AG04450 (cell line): Measurements from ENCODE around the gene TREX2. TPM values are rescaled to one million over a fixed set of nuclear protein-coding genes. Genes with fewer than 3 reads are reported as not detected.

Source experiments
- CTCF ChIA-PET: fragments of 300-600, 350-600 bp; formaldehyde crosslinking; extraction: SDS; loops from one replicate; lab custom pipeline; 2022; ENCODE audit warnings: antibody characterized with exemption, inconsistent platforms; lab: Charles Lee
- POLR2A ChIA-PET: fragments of 350-600 bp; formaldehyde crosslinking; extraction: SDS; loops from one replicate; lab custom pipeline; 2021; ENCODE audit warnings: antibody characterized with exemption, inconsistent platforms; lab: Yijun Ruan, JAX
- DNase-seq: peaks from one replicate; pipeline ENCODE4 v3.0.0-alpha.2; 2011; ENCODE audit warnings: low read depth, low spot score
- H3K27ac ChIP-seq: one replicate; pipeline ENCODE4 v1.5.1; 2012; ENCODE audit warnings: low read depth, low read length, control low read depth
- H3K27me3 ChIP-seq: one replicate; pipeline ENCODE4 v1.6.0; 2012; ENCODE audit warnings: low read length; ENCODE audit not compliant: control insufficient read depth, insufficient read depth
- H3K4me3 ChIP-seq: 2 replicates; pipeline ENCODE4 v1.5.1; 2011; ENCODE audit warnings: mild to moderate bottlenecking, low read depth, low read length, control low read depth
- H3K9me3 ChIP-seq: 2 replicates; pipeline ENCODE4 v1.5.1; 2012; ENCODE audit warnings: low read length; ENCODE audit not compliant: control insufficient read depth, insufficient read depth
- polyA plus RNA-seq: library from polyadenylated mRNA; depleted of rRNA; stranded (reverse); fragments of >200 nt; gene quantifications from 2 replicates; pipeline ENCODE4 v1.2.3, GENCODE V29; 2011
- TF ChIP-seq, protein P1 (sequence below): IDR thresholded peaks from 2 replicates; pipeline ENCODE4 v1.5.1; 2011; ENCODE audit warnings: low read depth, low read length, control low read depth, inconsistent platforms

Gene TREX2
- polyA plus RNA-seq, 1 experiment = not detected

DNA sequence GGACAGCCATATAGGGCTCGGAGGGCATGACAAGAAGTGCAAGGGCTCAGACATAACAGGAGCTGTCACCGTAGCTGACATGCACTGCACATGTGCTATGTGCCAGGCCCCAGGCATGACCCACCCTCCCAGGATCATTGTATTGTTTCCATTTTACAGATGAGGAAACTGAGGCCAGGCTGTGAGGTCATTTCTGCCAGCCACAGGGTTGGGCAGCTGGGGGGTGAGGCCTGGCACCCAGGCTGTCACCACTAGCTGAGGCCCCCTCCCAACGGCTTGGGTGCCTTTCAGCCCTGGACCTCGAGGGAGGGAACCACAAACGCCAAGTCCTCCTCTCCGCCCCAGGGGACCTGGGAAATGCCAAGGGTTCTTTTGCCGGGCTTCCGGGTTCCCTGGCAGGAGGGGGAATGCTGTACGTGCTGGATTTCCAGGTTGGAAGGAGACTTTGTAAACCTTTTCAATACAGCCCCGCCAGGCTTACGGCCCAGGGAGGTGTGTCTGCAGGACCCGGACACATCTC lies 12.6 kb downstream of the TREX2 start:
- Histone ChIP-seq H3K27ac (no peak overlapping the region), H3K27me3 (no peaks in the 10 kb centered on the region)
- CTCF ChIA-PET = no interaction called here

DNA sequence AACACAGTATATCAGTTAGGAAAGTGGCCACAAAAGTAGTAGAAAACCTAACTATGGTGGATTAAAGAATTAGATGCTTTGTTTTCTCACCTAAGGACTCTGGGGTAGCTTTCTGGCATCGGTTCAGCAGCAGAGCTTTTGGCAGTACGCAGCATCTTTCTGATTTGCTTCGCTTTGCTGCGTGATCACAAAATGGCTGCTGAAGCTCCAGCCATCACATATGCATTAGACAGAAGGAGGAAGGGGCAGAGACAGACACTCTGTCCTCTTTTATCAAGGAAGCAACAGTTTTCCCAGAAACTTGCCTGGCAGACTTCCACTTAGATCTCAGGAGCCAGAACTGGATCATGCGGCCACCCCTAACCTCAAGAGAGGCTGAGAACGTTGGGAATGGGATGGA lies 15.1 kb downstream of the TREX2 start:
- Histone ChIP-seq H3K4me3 (no peak overlapping the region), H3K9me3 (no peaks in the 10 kb centered on the region), H3K27ac (no peak overlapping the region), H3K27me3 (no peaks in the 10 kb centered on the region)
- POLR2A ChIA-PET = no interaction called here
- TF ChIP-seq, protein P1, sequence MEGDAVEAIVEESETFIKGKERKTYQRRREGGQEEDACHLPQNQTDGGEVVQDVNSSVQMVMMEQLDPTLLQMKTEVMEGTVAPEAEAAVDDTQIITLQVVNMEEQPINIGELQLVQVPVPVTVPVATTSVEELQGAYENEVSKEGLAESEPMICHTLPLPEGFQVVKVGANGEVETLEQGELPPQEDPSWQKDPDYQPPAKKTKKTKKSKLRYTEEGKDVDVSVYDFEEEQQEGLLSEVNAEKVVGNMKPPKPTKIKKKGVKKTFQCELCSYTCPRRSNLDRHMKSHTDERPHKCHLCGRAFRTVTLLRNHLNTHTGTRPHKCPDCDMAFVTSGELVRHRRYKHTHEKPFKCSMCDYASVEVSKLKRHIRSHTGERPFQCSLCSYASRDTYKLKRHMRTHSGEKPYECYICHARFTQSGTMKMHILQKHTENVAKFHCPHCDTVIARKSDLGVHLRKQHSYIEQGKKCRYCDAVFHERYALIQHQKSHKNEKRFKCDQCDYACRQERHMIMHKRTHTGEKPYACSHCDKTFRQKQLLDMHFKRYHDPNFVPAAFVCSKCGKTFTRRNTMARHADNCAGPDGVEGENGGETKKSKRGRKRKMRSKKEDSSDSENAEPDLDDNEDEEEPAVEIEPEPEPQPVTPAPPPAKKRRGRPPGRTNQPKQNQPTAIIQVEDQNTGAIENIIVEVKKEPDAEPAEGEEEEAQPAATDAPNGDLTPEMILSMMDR = no peak
- CTCF ChIA-PET = no interaction called here
- DNase-seq = no peak

More for the DNA sequence above, 12.6 kb downstream of the TREX2 start:
- H3K4me3 ChIP-seq = no peak overlapping the region
- no peaks in the 10 kb centered on the region for H3K9me3 ChIP-seq
- POLR2A ChIA-PET = no interaction called here
- no peak for DNase-seq
- TF ChIP-seq, protein P1 = no peak

DNA sequence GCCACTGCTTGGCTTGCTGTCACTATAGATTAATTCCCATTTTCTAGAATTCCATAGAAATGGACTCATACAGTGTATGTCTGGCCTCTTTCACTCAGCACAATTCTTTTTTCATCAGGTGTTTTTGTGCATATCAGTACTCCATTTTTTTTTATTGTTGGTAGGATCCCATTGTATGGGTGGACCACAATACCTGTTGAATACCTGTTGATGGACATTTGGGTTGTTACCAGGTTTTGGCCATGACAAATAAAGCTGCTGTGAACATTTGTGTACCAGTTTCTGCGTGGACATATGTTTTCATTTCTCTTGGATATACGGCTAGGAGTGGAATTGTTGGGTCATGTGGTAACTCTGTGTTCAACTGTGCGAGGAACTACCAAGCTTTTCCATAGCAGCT lies 19.7 kb downstream of the TREX2 start:
- TF ChIP-seq, protein P1 = no peak
- DNase-seq = no peak
- ChIA-PET CTCF (no interaction called here), POLR2A (no interaction called here)
- H3K4me3 ChIP-seq = no peak overlapping the region
- H3K9me3 ChIP-seq = no peaks in the 10 kb centered on the region
- no peaks in the 10 kb centered on the region for H3K27me3 ChIP-seq
- H3K27ac ChIP-seq = no peak overlapping the region

DNA sequence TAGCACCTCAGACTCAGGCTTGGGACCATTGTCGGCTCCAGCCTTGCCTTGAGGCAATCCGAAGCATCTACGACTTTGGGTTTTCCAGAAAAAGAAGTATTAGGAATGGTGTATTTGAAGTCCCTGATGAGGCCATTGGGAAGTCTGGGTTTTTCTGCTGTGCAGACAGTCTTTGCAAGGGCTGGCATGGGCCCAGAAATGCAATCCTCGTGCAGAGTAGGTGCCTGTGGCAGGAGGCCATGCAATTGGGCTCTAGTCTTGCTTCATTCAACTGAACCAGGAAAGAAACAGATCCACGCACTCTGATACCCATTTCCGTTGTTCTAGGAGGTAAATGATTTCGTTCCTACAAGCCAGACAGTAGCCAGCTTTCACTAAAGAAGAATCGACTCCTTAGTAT lies 22.2 kb downstream of the TREX2 start:
- Histone ChIP-seq H3K9me3 (no peaks in the 10 kb centered on the region), H3K27ac (no peak overlapping the region), H3K4me3 (no peak overlapping the region), H3K27me3 (no peaks in the 10 kb centered on the region)
- TF ChIP-seq, protein P1 = no peak
- CTCF ChIA-PET = no interaction called here
- POLR2A ChIA-PET = no interaction called here
- DNase-seq = no peak

DNA sequence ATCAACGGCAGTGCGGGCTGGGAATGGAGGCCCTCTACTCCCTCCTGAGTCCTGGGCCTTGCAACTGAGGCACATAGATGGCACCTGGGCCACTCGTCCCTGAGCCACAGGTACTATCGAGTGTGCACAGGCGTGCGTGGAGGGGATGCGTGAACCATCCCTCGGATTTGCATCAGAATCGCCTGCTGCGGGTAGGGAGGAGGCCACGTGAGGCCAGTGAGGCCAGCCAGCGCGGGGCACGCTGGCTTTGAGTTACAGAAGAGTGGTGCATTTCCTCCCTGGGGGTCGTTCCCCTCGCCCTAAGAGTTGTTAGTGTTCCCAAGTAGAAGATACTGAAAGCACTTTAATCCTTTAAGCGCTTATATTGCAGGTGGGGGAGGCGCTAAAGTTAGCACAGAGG lies 24.0 kb downstream of the TREX2 start:
- TF ChIP-seq, protein P1 = no peak
- ChIA-PET CTCF (no interaction called here), POLR2A (no interaction called here)
- peaks cover 4% of the 10 kb centered on the region for H3K27me3 ChIP-seq
- H3K9me3 ChIP-seq = no peaks in the 10 kb centered on the region
- DNase-seq = no peak
- no peak overlapping the region for H3K4me3 ChIP-seq
- H3K27ac ChIP-seq = no peak overlapping the region
